HG03196 (cell line): ENCODE results near the gene MGRN1.

Experiments used
- ATAC-seq: cut with Tn5 transposase; IDR thresholded peaks from one replicate; pipeline ENCODE4 v1.9.1; 2021; ENCODE audit not compliant: unreplicated experiment

Gene MGRN1

GRCh38 chr16:4667203-4667963 lies 42.8 kb downstream of the MGRN1 start:
- no peak for ATAC-seq

GRCh38 chr16:4668313-4668960 lies 43.8 kb downstream of the MGRN1 start:
- ATAC-seq = no peak

- no peak for ATAC-seq
Observed at GRCh38 chr16:4673387-4674046, 48.9 kb downstream of the MGRN1 start.

GRCh38 chr16:4674926-4675530 lies 50.4 kb downstream of the MGRN1 start:
- no peak for ATAC-seq

GRCh38 chr16:4675864-4676786 lies 51.5 kb downstream of the MGRN1 start:
- ATAC-seq = no peak

GRCh38 chr16:4676831-4677230 lies 52.2 kb downstream of the MGRN1 start:
- no peak for ATAC-seq

GRCh38 chr16:4677390-4677789 lies 52.8 kb downstream of the MGRN1 start:
- ATAC-seq = no peak

GRCh38 chr16:4677994-4678393 lies 53.4 kb downstream of the MGRN1 start:
- ATAC-seq = no peak

- no peak for ATAC-seq
Observed at GRCh38 chr16:4678596-4678995, 54.0 kb downstream of the MGRN1 start.

GRCh38 chr16:4679156-4679849 lies 54.7 kb downstream of the MGRN1 start:
- ATAC-seq = no peak

- no peak for ATAC-seq
Observed at GRCh38 chr16:4679850-4680636, 55.4 kb downstream of the MGRN1 start.

GRCh38 chr16:4680673-4681470 lies 56.2 kb downstream of the MGRN1 start:
- ATAC-seq = no peak

GRCh38 chr16:4681471-4682083 lies 57.0 kb downstream of the MGRN1 start:
- no peak for ATAC-seq

- no peak for ATAC-seq
Observed at GRCh38 chr16:4682084-4682591, 57.5 kb downstream of the MGRN1 start.

GRCh38 chr16:4682616-4683254 lies 58.1 kb downstream of the MGRN1 start:
- ATAC-seq = no peak

- ATAC-seq = no peak
Observed at GRCh38 chr16:4683255-4684057, 58.8 kb downstream of the MGRN1 start.
